GM12878 (cell line): ENCODE results near the gene TNFSF13. TPM values are rescaled to one million over a fixed set of nuclear protein-coding genes. Genes with fewer than 3 reads are reported as not detected.
A peak's percentile ranks its signal among the peaks of the same experiment; 100 is the strongest.

Experiments used
- ATAC-seq: fragments of 200-7000 bp; cut with Tn5 transposase; 3 replicates; pipeline ENCODE4 v1.9.1; 2020; ENCODE audit warnings: mild to moderate bottlenecking, moderate library complexity
- Bru-seq: library from RNA; stranded (reverse); fragments of 400-500 nt; gene quantifications from one replicate; lab custom pipeline; 2021; lab: Mats Ljungman, UMichigan
- BruChase-seq, 2 experiments: library from RNA; stranded (reverse); fragments of 400-500 nt; gene quantifications; one replicate each; lab custom pipeline; 2021; lab: Mats Ljungman, UMichigan
- BruUV-seq: library from RNA; stranded (reverse); fragments of 400-500 nt; replicated peaks from 2 replicates; lab custom pipeline; 2021; lab: Mats Ljungman, UMichigan
- CTCF ChIA-PET: fragments of 300-600 bp; sonication (Branson Sonifier 250); formaldehyde crosslinking; extraction: SDS; loops from one replicate; lab custom pipeline; 2021; ENCODE audit warnings: inconsistent platforms; lab: Yijun Ruan, JAX
- POLR2A ChIA-PET: fragments of 350-600 bp; formaldehyde crosslinking; extraction: SDS; loops from one replicate; lab custom pipeline; 2021; ENCODE audit warnings: inconsistent platforms; lab: Charles Lee
- RAD21 ChIA-PET: fragments of 300-600 bp; sonication (Branson Sonifier 250); formaldehyde crosslinking; loops from one replicate; lab custom pipeline; 2023; ENCODE audit warnings: antibody characterized with exemption; ENCODE audit not compliant: unreplicated experiment; lab: Charles Lee
- SMC1A ChIA-PET: fragments of 300-600 bp; sonication (Branson Sonifier 250); formaldehyde crosslinking; loops from one replicate; lab custom pipeline; 2023; ENCODE audit not compliant: unreplicated experiment, uncharacterized antibody; lab: Charles Lee
- DNase-seq: peaks from one replicate; pipeline ENCODE4 v3.0.0-alpha.2; 2011; ENCODE audit warnings: low read depth, low spot score
- FAIRE-seq: peaks from 3 replicates; lab custom pipeline; 2011; peaks lifted over from hg19 to GRCh38; lab: Jason Lieb, UNC
- H2AFZ ChIP-seq: 2 replicates; pipeline ENCODE4 v1.6.0; 2011; ENCODE audit warnings: low read depth, low read length, control low read depth; ENCODE audit not compliant: control insufficient read depth
- H3K27ac ChIP-seq: 2 replicates; pipeline ENCODE4 v1.5.1; 2011; ENCODE audit warnings: control low read depth; ENCODE audit not compliant: control insufficient read depth, insufficient read depth
- H3K27me3 ChIP-seq, 2 experiments: replicated peaks in 1 of 2; 2 replicates each; pipeline versions ENCODE4 v1.6.0 to v1.6.1; 2011; ENCODE audit warnings: low read length in 1 of 2; ENCODE audit not compliant: control insufficient read depth in 2 of 2, insufficient read depth in 2 of 2
- H3K36me3 ChIP-seq, 2 experiments: 2 replicates each; pipeline ENCODE4 v1.5.1; 2011; ENCODE audit warnings: low read length in 1 of 2; ENCODE audit not compliant: control insufficient read depth in 2 of 2, insufficient read depth in 2 of 2
- H3K4me1 ChIP-seq: 2 replicates; pipeline ENCODE4 v1.6.1; 2011; ENCODE audit warnings: mild to moderate bottlenecking, low read length, moderate library complexity, mixed read lengths; ENCODE audit not compliant: control insufficient read depth, insufficient read depth
- H3K4me2 ChIP-seq: 2 replicates; pipeline ENCODE4 v1.6.0; 2011; ENCODE audit warnings: control low read depth; ENCODE audit not compliant: control insufficient read depth, insufficient read depth
- H3K4me3 ChIP-seq: fragments of 200-600 bp; sonication (generic); 2 replicates; pipeline ENCODE4 v1.5.1; 2016
- H3K79me2 ChIP-seq: 2 replicates; pipeline ENCODE4 v1.6.0; 2011; ENCODE audit warnings: low read length; ENCODE audit not compliant: control insufficient read depth, insufficient read depth
- H3K9ac ChIP-seq: 2 replicates; pipeline ENCODE4 v1.8.0; 2011; ENCODE audit warnings: low read length, control low read depth, mixed read lengths; ENCODE audit not compliant: control insufficient read depth, insufficient read depth
- H3K9me3 ChIP-seq: replicated peaks from 3 replicates; pipeline ENCODE4 v1.5.1; 2011; ENCODE audit warnings: mild to moderate bottlenecking, low read length; ENCODE audit not compliant: control insufficient read depth, insufficient read depth
- H4K20me1 ChIP-seq: 2 replicates; pipeline ENCODE4 v1.6.0; 2011; ENCODE audit not compliant: control insufficient read depth, insufficient read depth
- CEBPB ChIP-seq, 2 experiments: fragments of 150-350 bp in 1 of 2; IDR thresholded peaks; 2 replicates each; pipeline ENCODE4 v1.6.1; 2012 to 2014; ENCODE audit warnings: low read depth in 2 of 2, low read length in 2 of 2, borderline replicate concordance in 1 of 2, inconsistent platforms in 1 of 2
- CHD2 ChIP-seq: IDR thresholded peaks from 2 replicates; pipeline ENCODE4 v1.6.1; 2011; ENCODE audit warnings: low read depth, low read length, improper control_type of control experiment, borderline replicate concordance
- HDGF ChIP-seq: fragments of 450-650 bp; IDR thresholded peaks from 2 replicates; pipeline ENCODE4 v1.6.1; 2016; ENCODE audit warnings: antibody characterized with exemption
- NBN ChIP-seq: fragments of 450-650 bp; IDR thresholded peaks from 2 replicates; pipeline ENCODE4 v1.6.1; 2016
- NFXL1 ChIP-seq: fragments of 450-650 bp; IDR thresholded peaks from 2 replicates; pipeline ENCODE4 v1.6.1; 2017; ENCODE audit warnings: antibody characterized with exemption, mild to moderate bottlenecking, borderline replicate concordance
- PKNOX1 ChIP-seq: fragments of 450-650 bp; IDR thresholded peaks from 2 replicates; pipeline ENCODE4 v1.6.1; 2016; ENCODE audit warnings: mild to moderate bottlenecking
- REST ChIP-seq: IDR thresholded peaks from 2 replicates; pipeline ENCODE4 v1.6.1; 2012; ENCODE audit warnings: mild to moderate bottlenecking, low read depth, low read length
- WGBS: methylation state at CpG from one replicate; pipeline ENCODE4 v1.1.6; 2016; ENCODE audit warnings: low lambda C conversion rate; ENCODE audit not compliant: insufficient replicate concordance, insufficient coverage; ENCODE audit errors: missing lambda C conversion rate; 5-methylcytosine and 5-hydroxymethylcytosine counted together
- in situ Hi-C: fragments of 300-500 bp; cut with MboI; formaldehyde crosslinking; loops from 9 replicates; pipeline ENCODE4 v1.14.3; 2018; ENCODE audit warnings: mixed read lengths
- intact Hi-C: fragments of 100-400 bp; cut with micrococcal nuclease; formaldehyde crosslinking; loops from one replicate; pipeline ENCODE4 v1.14.2; 2022; ENCODE audit not compliant: unreplicated experiment
- long read RNA-seq, 2 experiments: library from polyadenylated mRNA; unstranded; transcript quantifications; one replicate each; pipeline ENCODE4 v2.0.0, GENCODE V29; 2019 to 2020
- polyA minus RNA-seq, 3 experiments: library from RNA; depleted of rRNA, polyadenylated mRNA; stranded (reverse); fragments of >200 nt; gene quantifications; 2 replicates each; pipeline ENCODE4 v1.2.3, GENCODE V29; 2011
- polyA plus RNA-seq, 11 experiments: library from polyadenylated mRNA; depleted of rRNA in 4 of 11; unstranded in 6 of 11; stranded (reverse) in 5 of 11; fragments of >200 nt; fragmentation: Nextera tagmentation in 4 of 11; fragmentation: Illumina TruSeq in 1 of 11; extraction: Ambion mirVana in 4 of 11; extraction: Trizol in 1 of 11; gene quantifications; 1 replicate in 1 of 11; 2 replicates in 10 of 11; pipeline versions ENCODE4 v1.2.1 to v1.2.3, GENCODE V29; 2011 to 2016; ENCODE audit warnings: inconsistent platforms in 2 of 11, missing spikeins in 2 of 11, low read depth in 1 of 11
- total RNA-seq, 4 experiments: library from RNA; depleted of rRNA in 3 of 4; stranded (reverse); fragments of >200 nt in 3 of 4; fragmentation: Illumina TruSeq in 1 of 4; extraction: Trizol in 1 of 4; gene quantifications; 2 replicates each; pipeline versions ENCODE4 v1.2.1 to v1.2.3, GENCODE V29; 2013 to 2021

Gene TNFSF13
- total RNA-seq (2013; cell fraction: nucleolus; rRNA removed) = 13.9 and 18.6 TPM in 2 replicates
- total RNA-seq (2014; rRNA removed) = 7.6 and 9.3 TPM in 2 replicates
- 6.0 and 6.1 TPM in 2 replicates for total RNA-seq (2014; rRNA removed; fragmentation: Illumina TruSeq; extraction: Trizol)
- total RNA-seq (2021) = 14.5 and 14.6 TPM in 2 replicates
- 7.1 TPM for polyA plus RNA-seq (2011; ENCODE audit: low read depth)
- 10.0 and 11.3 TPM in 2 replicates for polyA plus RNA-seq (2011; rRNA removed)
- 9.6 and 11.2 TPM in 2 replicates for polyA plus RNA-seq (2011; cell fraction: cytosol; rRNA removed)
- polyA plus RNA-seq (2011; cell fraction: nucleus; rRNA removed) = 39.8 and 46.6 TPM in 2 replicates
- polyA plus RNA-seq (2012) = 7.7 and 8.9 TPM in 2 replicates
- 10.0 and 10.8 TPM in 2 replicates for polyA plus RNA-seq (2014; fragmentation: Illumina TruSeq; extraction: Trizol)
- polyA plus RNA-seq (2014; fragmentation: Nextera tagmentation; extraction: Ambion mirVana) = under 1 TPM; 0.56 to 0.84 TPM
- polyA plus RNA-seq (2014; rRNA removed) = 10.7 and 12.1 TPM in 2 replicates
- polyA plus RNA-seq (2016; fragmentation: Nextera tagmentation; extraction: Ambion mirVana) = 10 to 100 TPM in 1 of 2 experiments, 1 to 10 TPM in 1; 9.4 to 10.2 TPM
- 5.6 and 6.7 TPM in 2 replicates for polyA minus RNA-seq (2011; rRNA and poly(A)+ RNA removed)
- polyA minus RNA-seq (2011; cell fraction: cytosol; rRNA and poly(A)+ RNA removed) = 2.2 and 4.0 TPM in 2 replicates
- 10.5 and 14.1 TPM in 2 replicates for polyA minus RNA-seq (2011; cell fraction: nucleus; rRNA and poly(A)+ RNA removed)
- percentile 71 among the genes with signal in this experiment for Bru-seq, nascent RNA
- percentile 84 among the genes with signal in this experiment for BruChase-seq, experiment 1, labeled RNA remaining after a 6-hour chase
- BruChase-seq, experiment 2, labeled RNA remaining after a 2-hour chase = percentile 72 among the genes with signal in this experiment
- long read RNA-seq, experiment 1, transcript TNFSF13-201 (6 exons, 1,971 nt) = major isoform, 6 of 21 reads
- long read RNA-seq, experiment 1, partial matches to known transcripts = 4 of 21 reads
- long read RNA-seq, experiment 1, other reads (novel, unspliced or antisense) = 8 of 21 reads
- long read RNA-seq, experiment 2, partial matches to known transcripts = 4 of 9 reads
- long read RNA-seq, experiment 2, other reads (novel, unspliced or antisense) = 3 of 9 reads

GRCh38 chr17:7558544-7559319 is at the start of gene TNFSF13:
TNFSF13 (plus strand) TSS chr17:7558750; CDS start chr17:7559040, 290 bp downstream.
- no peak for FAIRE-seq
- no peak for DNase-seq

More at GRCh38 chr17:7558544-7559319, at the start of gene TNFSF13:
- intact Hi-C loops (no loop called here), in situ Hi-C loops (loop anchor here (25.0 kb wide), 1 partner anchor 521 kb away; the partner anchor contains the start of genes SLC16A11 and SLC16A13)
- peaks cover 38% of the 10 kb centered on the region for H3K4me1 ChIP-seq
- CTCF ChIA-PET = interaction anchor here (0.7 to 6.2 kb wide), 9 partner anchors 25 to 214 kb away, joined by 3 to 192 read pairs (median 5); partner anchors contain the start of genes MPDU1, TMEM95, TP53 and WRAP53
- TSS peak; percentile 44 for BruUV-seq
- peaks cover 23% of the 10 kb centered on the region for H3K79me2 ChIP-seq
- POLR2A ChIA-PET = interaction anchor here (0.9 to 4.2 kb wide), 11 partner anchors 11 to 129 kb away, joined by 3 to 36 read pairs (median 4); partner anchors contain the start of genes MPDU1, TMEM102, TP53 and WRAP53
- SMC1A ChIA-PET = interaction anchor here (0.7 to 4.9 kb wide), 12 partner anchors 20 to 123 kb away, joined by 3 to 35 read pairs (median 4); partner anchors contain the start of genes CD68 and TMEM102
- peak; percentile 10; the same call in 2 of the 3 replicates for ATAC-seq
- peak within 1 kb of the TSS; percentile 66 for H3K4me3 ChIP-seq
- H3K36me3 ChIP-seq = no peaks in the 10 kb centered on the region; a peak in 1 of 4 replicates
- no peaks in the 10 kb centered on the region for H3K27me3 ChIP-seq
- no peaks in the 10 kb centered on the region for H4K20me1 ChIP-seq
- 61% methylated on average over 16 of the region's 16 CpGs for WGBS
- peak within 1 kb of the TSS; percentile 92 for H3K4me2 ChIP-seq
- H3K9ac ChIP-seq = peak within 1 kb of the TSS; percentile 70
- H3K9me3 ChIP-seq = no peaks in the 10 kb centered on the region
- peak within 1 kb of the TSS; percentile 84 for H3K27ac ChIP-seq
- RAD21 ChIA-PET = interaction anchor here (0.7 to 4.9 kb wide), 8 partner anchors 34 to 203 kb away, joined by 3 to 84 read pairs (median 6); partner anchors contain the start of genes FGF11, TMEM95 and TP53
- TF ChIP-seq REST (no peak), NFXL1 (no peak), HDGF (0 out of 2 replicates have a peak, but pooled peaks have one; percentile 66), CHD2 (0 out of 2 replicates have a peak, but pooled peaks have one; percentile 24), NBN (0 out of 2 replicates have a peak, but pooled peaks have one; percentile 2), PKNOX1 (no peak), CEBPB (IDR thresholded peaks at IDR 0.05; ENCODE audit: borderline replicate concordance in 1 of 2, low read depth in 2 of 2, low read length in 2 of 2) (no peak)
- peak within 1 kb of the TSS; percentile 82 for H2AFZ ChIP-seq
